Natural killer cell (primary cell): ENCODE results near the gene U2AF1. TPM values are rescaled to one million over a fixed set of nuclear protein-coding genes. Genes with fewer than 3 reads are reported as not detected.
"Not testable (repeated sequence)": the region's sequence is repeated elsewhere in the genome, so short reads cannot be mapped to it uniquely, and the experiment has no call there.

Source experiments
- ATAC-seq, 3 donors: fragments of 150-1000 bp in 2 of 3; fragments of 200-7000 bp in 1 of 3; cut with Tn5 transposase; 1 replicate in 1 of 3; 2 replicates in 2 of 3; pipeline ENCODE4 v1.10.0; 2021; ENCODE audit warnings: mild to moderate bottlenecking in 2 of 3, moderate library complexity in 2 of 3
- DNase-seq, 2 donors: peaks; one replicate each; pipeline versions ENCODE4 v3.0.0 to v3.0.0-alpha.2; 2013 to 2021; ENCODE audit warnings: mixed read lengths in 1 of 2
- H3K27ac ChIP-seq: one replicate; pipeline ENCODE4 v1.5.1; 2013; ENCODE audit warnings: mild to moderate bottlenecking, low read length
- H3K27me3 ChIP-seq: one replicate; pipeline ENCODE4 v1.6.1; 2013; ENCODE audit warnings: low read length; ENCODE audit not compliant: control insufficient read depth, insufficient read depth
- H3K36me3 ChIP-seq: one replicate; pipeline ENCODE4 v1.6.1; 2013; ENCODE audit warnings: low read length; ENCODE audit not compliant: control insufficient read depth, insufficient read depth
- H3K4me1 ChIP-seq: one replicate; pipeline ENCODE4 v1.6.1; 2013; ENCODE audit warnings: low read length; ENCODE audit not compliant: control insufficient read depth, insufficient read depth
- H3K4me3 ChIP-seq: one replicate; pipeline ENCODE4 v1.5.1; 2013; ENCODE audit warnings: low read length
- H3K9me3 ChIP-seq: one replicate; pipeline ENCODE4 v1.6.1; 2013; ENCODE audit warnings: low read length; ENCODE audit not compliant: control insufficient read depth, insufficient read depth
- H3K27ac Mint-ChIP-seq, 2 donors: one replicate each; pipeline ENCODE4 v1.8.0; 2022; ENCODE audit warnings: mild to moderate bottlenecking in 2 of 2, mixed read lengths in 2 of 2, moderate library complexity in 1 of 2
- H3K27me3 Mint-ChIP-seq, 2 donors: one replicate each; pipeline ENCODE4 v1.8.0; 2022; ENCODE audit warnings: low read depth in 2 of 2, mixed read lengths in 2 of 2
- H3K36me3 Mint-ChIP-seq: one replicate; pipeline ENCODE4 v1.8.0; 2022; ENCODE audit warnings: mixed read lengths
- H3K4me1 Mint-ChIP-seq, 2 donors: one replicate each; pipeline ENCODE4 v1.8.0; 2022; ENCODE audit warnings: mixed read lengths in 2 of 2
- H3K4me3 Mint-ChIP-seq: one replicate; pipeline ENCODE4 v1.8.0; 2022; ENCODE audit warnings: mild to moderate bottlenecking, moderate library complexity, mixed read lengths
- H3K9me3 Mint-ChIP-seq, 2 donors: one replicate each; pipeline ENCODE4 v1.8.0; 2022; ENCODE audit warnings: mixed read lengths in 2 of 2
- WGBS: methylation state at CpG from one replicate; pipeline ENCODE4 v1.1.7; 2013; ENCODE audit warnings: missing lambda C conversion rate; ENCODE audit not compliant: insufficient coverage; 5-methylcytosine and 5-hydroxymethylcytosine counted together
- intact Hi-C: fragments of 100-400 bp; cut with micrococcal nuclease; formaldehyde crosslinking; loops from one replicate; pipeline ENCODE4 v1.14.2; 2022
- total RNA-seq, 4 donors: library from RNA; stranded (reverse); fragments of 120-200 nt in 1 of 4; gene quantifications; one replicate each; pipeline versions ENCODE4 v1.2.3 to v1.2.4, GENCODE V29; 2013 to 2022

The U2AF1 gene
- total RNA-seq = 100 to 1,000 TPM in 2 of 3 donors, 1 to 10 TPM in 1; 9.0 to 363 (median 273) TPM
- 142 TPM for total RNA-seq (2013)

- intact Hi-C loops, H3K4me1 ChIP-seq, H3K27me3 Mint-ChIP-seq, H3K36me3 Mint-ChIP-seq, H3K4me1 Mint-ChIP-seq, H3K9me3 ChIP-seq, H3K36me3 ChIP-seq, H3K27ac Mint-ChIP-seq, H3K27me3 ChIP-seq, H3K9me3 Mint-ChIP-seq: not testable (repeated sequence)
- peak within 1 kb of the TSS; percentile 65 for H3K4me3 Mint-ChIP-seq
- Histone ChIP-seq H3K4me3 (peak within 1 kb of the TSS; percentile 61), H3K27ac (peak within 1 kb of the TSS; percentile 82)
- DNase-seq (peak in 1 of 2 donors; percentile 35), ATAC-seq (peak; percentile 94 to 97 (median 97))
- WGBS = 0% methylated on average over 43 of the region's 107 CpGs
These were observed at the start of gene U2AF1 for GRCh38 chr21:43106965-43107793. Gene U2AF1 (minus strand): TSS chr21:43107570. CDS start chr21:43107494, 76 bp downstream.

- H3K27me3 ChIP-seq, H3K36me3 ChIP-seq, H3K4me1 Mint-ChIP-seq, H3K4me1 ChIP-seq, H3K27ac ChIP-seq, H3K27me3 Mint-ChIP-seq, H3K4me3 Mint-ChIP-seq, DNase-seq, intact Hi-C loops, H3K4me3 ChIP-seq, H3K9me3 ChIP-seq, H3K9me3 Mint-ChIP-seq, H3K27ac Mint-ChIP-seq, H3K36me3 Mint-ChIP-seq: not testable (repeated sequence)
- peak in 1 of 3 donors; percentile 52 for ATAC-seq
- no CpG with 5 or more reads among the region's 33 CpGs for WGBS
These were observed 46.2 kb upstream of the U2AF1 start for GRCh38 chr21:43153601-43154000.

- H3K27ac Mint-ChIP-seq, DNase-seq: not testable (repeated sequence)
These were observed 42.0 kb upstream of the U2AF1 start for GRCh38 chr21:43149344-43149743.

GRCh38 chr21:43147999-43148398 is 40.6 kb upstream of the U2AF1 start:
- H3K9me3 Mint-ChIP-seq, H3K9me3 ChIP-seq, H3K27ac Mint-ChIP-seq, H3K4me3 Mint-ChIP-seq, ATAC-seq, DNase-seq, H3K36me3 Mint-ChIP-seq, H3K27me3 Mint-ChIP-seq, H3K4me1 ChIP-seq, H3K4me1 Mint-ChIP-seq, H3K27ac ChIP-seq, H3K27me3 ChIP-seq, H3K36me3 ChIP-seq, H3K4me3 ChIP-seq, intact Hi-C loops: not testable (repeated sequence)
- no CpG with 5 or more reads among the region's 7 CpGs for WGBS

More at GRCh38 chr21:43149344-43149743, 42.0 kb upstream of the U2AF1 start:
- H3K4me1 Mint-ChIP-seq, H3K9me3 ChIP-seq, H3K27me3 Mint-ChIP-seq, H3K27ac ChIP-seq, H3K36me3 ChIP-seq, H3K4me3 ChIP-seq, H3K9me3 Mint-ChIP-seq, ATAC-seq, H3K36me3 Mint-ChIP-seq, intact Hi-C loops, H3K27me3 ChIP-seq, H3K4me1 ChIP-seq, H3K4me3 Mint-ChIP-seq: not testable (repeated sequence)
- WGBS = no CpG with 5 or more reads among the region's 11 CpGs

GRCh38 chr21:43146637-43147036 is 39.3 kb upstream of the U2AF1 start:
- ATAC-seq, H3K4me3 Mint-ChIP-seq, H3K27ac Mint-ChIP-seq, H3K4me3 ChIP-seq, H3K9me3 ChIP-seq, DNase-seq, H3K36me3 Mint-ChIP-seq, H3K27me3 Mint-ChIP-seq, H3K4me1 Mint-ChIP-seq, H3K36me3 ChIP-seq, H3K4me1 ChIP-seq, H3K9me3 Mint-ChIP-seq, intact Hi-C loops, H3K27ac ChIP-seq, H3K27me3 ChIP-seq: not testable (repeated sequence)
- WGBS = no CpG with 5 or more reads among the region's 12 CpGs

GRCh38 chr21:43141407-43141806 is 34.0 kb upstream of the U2AF1 start:
- H3K27ac Mint-ChIP-seq, H3K27ac ChIP-seq, intact Hi-C loops, H3K9me3 Mint-ChIP-seq, H3K27me3 Mint-ChIP-seq, H3K4me3 Mint-ChIP-seq, DNase-seq, H3K36me3 Mint-ChIP-seq, H3K4me1 Mint-ChIP-seq, ATAC-seq, H3K9me3 ChIP-seq, H3K27me3 ChIP-seq, H3K4me1 ChIP-seq, H3K36me3 ChIP-seq, H3K4me3 ChIP-seq: not testable (repeated sequence)
- WGBS = 20% methylated on average over 1 of the region's 17 CpGs

GRCh38 chr21:43138944-43139343 is 31.6 kb upstream of the U2AF1 start:
- H3K4me1 Mint-ChIP-seq, H3K9me3 ChIP-seq, intact Hi-C loops, H3K36me3 Mint-ChIP-seq, H3K36me3 ChIP-seq, H3K4me1 ChIP-seq, H3K9me3 Mint-ChIP-seq, H3K27me3 Mint-ChIP-seq, H3K27me3 ChIP-seq, DNase-seq, H3K4me3 ChIP-seq, H3K4me3 Mint-ChIP-seq, H3K27ac Mint-ChIP-seq, H3K27ac ChIP-seq: not testable (repeated sequence)
- whole genome bisulfite sequencing = no CpG with 5 or more reads among the region's 8 CpGs
- peak in 2 of 3 donors; percentile 24 to 42 for ATAC-seq

GRCh38 chr21:43134520-43134919 is 27.1 kb upstream of the U2AF1 start:
- no CpG with 5 or more reads among the region's 10 CpGs for WGBS
- H3K4me3 ChIP-seq, H3K27ac Mint-ChIP-seq, H3K4me1 ChIP-seq, H3K4me3 Mint-ChIP-seq, ATAC-seq, H3K27me3 Mint-ChIP-seq, H3K9me3 ChIP-seq, H3K36me3 Mint-ChIP-seq, H3K4me1 Mint-ChIP-seq, H3K9me3 Mint-ChIP-seq, intact Hi-C loops, H3K27me3 ChIP-seq, H3K36me3 ChIP-seq, DNase-seq, H3K27ac ChIP-seq: not testable (repeated sequence)
